ENCODE results near the gene ABCA6.
A peak's percentile ranks its signal among the peaks of the same experiment; 100 is the strongest.

ABCA6 gene

DNA sequence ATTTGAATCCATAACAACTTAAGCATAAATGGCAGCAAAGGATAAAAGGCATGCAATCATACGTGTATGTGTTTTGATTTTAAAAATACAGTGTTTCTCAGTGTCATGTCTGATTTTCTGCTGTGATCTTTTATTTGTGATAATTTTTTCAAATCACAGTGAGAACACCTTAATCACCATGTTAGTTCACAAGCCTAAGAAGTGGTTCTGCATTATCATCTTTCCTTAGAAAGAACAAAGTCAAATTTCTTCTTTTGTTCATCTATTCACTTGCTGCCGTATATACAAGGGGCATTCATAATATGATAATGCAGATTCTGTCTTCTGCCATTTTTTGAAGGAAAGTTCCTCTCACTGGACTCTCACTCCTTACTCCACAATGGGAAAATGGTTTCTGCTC lies 47.7 kb downstream of the ABCA6 start:
- in situ Hi-C loops (cut with HindIII; ENCODE audit: low sequenced_read_pairs) = no loop called here
- DNase-seq (ENCODE audit: low read depth, low spot score) = no peak
- no peak for TF ChIP-seq CTCF (IDR thresholded peaks at IDR 0.05; ENCODE audit: low read depth, low read length)
- no peak overlapping the region for H3K4me3 ChIP-seq (ENCODE audit: low read depth, low read length)

GRCh38 chr17:69093279-69093789 lies 48.4 kb downstream of the ABCA6 start:
- no peak for DNase-seq (ENCODE audit: low read depth, low spot score)
- TF ChIP-seq CTCF (IDR thresholded peaks at IDR 0.05; ENCODE audit: low read depth, low read length) = no peak

DNA sequence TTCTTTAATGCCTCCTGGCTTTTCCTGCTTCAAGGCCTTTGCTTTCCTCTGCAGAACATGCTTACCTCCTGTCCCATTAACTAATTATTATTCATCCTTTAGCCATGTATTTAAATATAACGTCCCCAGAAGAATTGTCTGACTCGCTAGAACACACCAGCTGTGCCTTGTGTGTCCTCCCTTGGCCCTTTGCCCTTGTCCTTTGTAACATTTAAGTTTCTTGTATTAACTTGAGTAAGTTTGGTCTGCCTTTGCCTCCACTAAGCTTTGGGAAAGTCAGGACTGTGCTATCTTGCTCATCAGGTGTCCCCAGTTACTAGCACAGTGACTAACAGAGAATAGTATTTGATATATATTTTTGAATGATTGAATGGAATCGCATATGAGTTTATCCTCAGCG lies 51.3 kb downstream of the ABCA6 start:
- no peak for DNase-seq (ENCODE audit: low read depth, low spot score)
- TF ChIP-seq CTCF (IDR thresholded peaks at IDR 0.05; ENCODE audit: low read depth, low read length) = no peak
- no peak overlapping the region for H3K4me3 ChIP-seq (ENCODE audit: low read depth, low read length)

More at GRCh38 chr17:69093279-69093789, 48.4 kb downstream of the ABCA6 start:
- in situ Hi-C loops (cut with HindIII; ENCODE audit: low sequenced_read_pairs) = no loop called here
- H3K4me3 ChIP-seq (ENCODE audit: low read depth, low read length) = no peak overlapping the region

DNA sequence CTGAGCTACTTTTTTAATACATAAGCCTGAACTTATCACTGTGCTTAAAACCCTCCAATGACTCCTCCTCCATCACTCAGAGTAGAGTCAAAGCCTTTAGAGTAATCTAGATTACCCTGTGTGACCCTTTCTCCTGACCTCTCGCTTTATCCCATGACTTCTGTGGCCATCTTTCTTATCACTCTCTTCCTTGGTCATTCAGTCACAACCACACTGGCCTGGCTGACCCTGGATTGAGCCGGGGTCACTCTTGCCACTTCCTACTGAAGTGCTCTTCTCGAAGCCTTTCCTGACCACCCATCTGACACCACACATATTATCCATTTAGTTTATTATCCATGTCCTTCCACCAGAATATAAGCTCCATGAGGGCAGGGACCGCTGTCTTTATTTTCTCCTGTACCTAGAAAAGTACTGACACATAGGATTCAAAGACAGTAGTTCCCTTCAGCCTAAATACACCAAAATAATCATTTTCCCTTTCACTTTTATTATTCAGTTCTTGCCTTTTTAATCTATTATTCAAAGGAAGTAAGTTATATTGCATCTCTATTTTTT lies 53.0 kb downstream of the ABCA6 start:
- in situ Hi-C loops (cut with HindIII; ENCODE audit: low sequenced_read_pairs) = no loop called here
- no peak overlapping the region for H3K4me3 ChIP-seq (ENCODE audit: low read depth, low read length)
- no peak for TF ChIP-seq CTCF (IDR thresholded peaks at IDR 0.05; ENCODE audit: low read depth, low read length)
- no peak for DNase-seq (ENCODE audit: low read depth, low spot score)

More for the DNA sequence above, 51.3 kb downstream of the ABCA6 start:
- in situ Hi-C loops (cut with HindIII; ENCODE audit: low sequenced_read_pairs) = no loop called here

- no peak overlapping the region for H3K4me3 ChIP-seq (ENCODE audit: low read depth, low read length)
- TF ChIP-seq CTCF (IDR thresholded peaks at IDR 0.05; ENCODE audit: low read depth, low read length) = no peak
- in situ Hi-C loops (cut with HindIII; ENCODE audit: low sequenced_read_pairs) = no loop called here
- no peak for DNase-seq (ENCODE audit: low read depth, low spot score)
Measured at GRCh38 chr17:69086641-69087040, 55.1 kb downstream of the ABCA6 start.

DNA sequence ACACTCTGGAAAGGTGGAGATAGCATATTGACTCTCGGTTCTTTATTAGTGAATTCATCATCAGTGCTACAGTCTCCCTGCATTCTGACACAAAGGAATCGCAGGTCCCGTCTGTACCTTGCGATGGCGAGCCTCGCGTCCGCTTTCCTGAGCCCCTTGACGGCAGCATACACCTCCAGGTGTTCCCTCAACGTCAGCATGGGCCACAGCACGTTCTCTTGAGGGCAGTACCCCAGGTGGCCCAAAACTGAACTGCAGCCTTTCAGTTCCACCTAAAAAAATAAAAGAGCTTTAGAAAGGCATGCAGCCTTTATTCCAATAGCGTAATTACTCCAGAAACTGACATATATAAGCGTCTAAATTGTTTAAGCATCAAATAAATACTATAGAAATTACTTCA lies 56.8 kb downstream of the ABCA6 start:
- in situ Hi-C loops (cut with HindIII; ENCODE audit: low sequenced_read_pairs) = no loop called here
- H3K4me3 ChIP-seq (ENCODE audit: low read depth, low read length) = no peak overlapping the region
- DNase-seq (ENCODE audit: low read depth, low spot score) = no peak
- peak; percentile 51 for TF ChIP-seq CTCF (IDR thresholded peaks at IDR 0.05; ENCODE audit: low read depth, low read length)

All from astrocyte of the spinal cord (primary cell).